Stimulated activated CD4-positive, alpha-beta T cell treated with anti-CD3 and anti-CD28 coated beads, Interleukin-1b, Interleukin-23, amount 100 ng/mL, for 24 hours (primary cell): Measurements from ENCODE around the gene TACSTD2.
"Not testable (repeated sequence)": the region's sequence is repeated elsewhere in the genome, so short reads cannot be mapped to it uniquely, and the experiment has no call there.

Source experiments
- DNase-seq, 4 experiments: peaks; one replicate each; pipeline ENCODE4 v3.0.0-alpha.2; 2020; ENCODE audit warnings: low read depth in 4 of 4, low spot score in 1 of 4

The TACSTD2 gene

GRCh38 chr1:58568271-58568860, 8.7 kb downstream of the TACSTD2 start:
- DNase-seq = no peak

DNA sequence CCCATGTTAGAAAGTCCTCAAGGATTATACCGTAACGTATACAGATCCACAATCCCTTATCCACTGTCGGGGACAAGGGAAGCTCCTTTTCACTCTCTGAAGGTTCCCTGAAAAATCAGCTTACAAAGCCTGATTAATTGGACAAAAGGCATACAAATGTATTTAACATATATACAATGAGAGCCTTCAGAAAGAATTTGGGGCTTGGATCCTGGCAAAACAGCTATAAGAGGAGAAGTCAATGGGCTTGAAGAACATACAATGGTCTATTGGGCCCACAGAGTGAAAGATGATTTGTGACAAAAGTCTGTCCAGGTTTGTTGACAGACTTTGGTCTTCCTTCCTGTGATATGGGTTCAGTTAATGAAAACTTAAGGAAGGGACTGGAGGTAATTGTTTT, 10.7 kb downstream of the TACSTD2 start:
- DNase-seq = no peak

- DNase-seq = not testable (repeated sequence)
Measured at GRCh38 chr1:58563715-58564114, 13.3 kb downstream of the TACSTD2 start.

GRCh38 chr1:58561633-58562032, 15.4 kb downstream of the TACSTD2 start:
- DNase-seq = no peak

DNA sequence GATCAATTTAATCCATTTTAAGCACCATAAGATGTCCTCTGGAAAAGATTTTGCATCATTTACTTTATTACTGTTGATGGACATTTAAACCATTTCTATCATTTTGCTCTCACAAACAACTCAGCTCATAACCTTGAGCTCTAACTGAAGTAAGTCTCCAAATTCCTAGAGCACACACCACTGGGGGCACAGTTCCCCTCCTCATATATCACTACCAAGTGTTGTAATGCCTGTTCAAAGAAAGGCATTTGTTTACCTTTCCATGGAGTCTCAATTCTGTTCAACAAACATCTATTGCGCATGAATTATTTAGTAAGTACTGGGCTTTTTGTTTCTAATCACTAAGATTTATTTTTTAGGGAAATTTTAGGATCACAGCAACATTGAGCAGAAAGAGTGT, 21.7 kb downstream of the TACSTD2 start:
- no peak for DNase-seq

- no peak for DNase-seq
Measured at GRCh38 chr1:58551186-58552140, 25.6 kb downstream of the TACSTD2 start.

GRCh38 chr1:58549291-58549690, 27.8 kb downstream of the TACSTD2 start:
- DNase-seq = not testable (repeated sequence)

- DNase-seq = no peak
Measured at GRCh38 chr1:58548371-58548770, 28.7 kb downstream of the TACSTD2 start.

- peak; percentile 93 to 96 (median 94) for DNase-seq
Measured at GRCh38 chr1:58546520-58547308, 30.3 kb downstream of the TACSTD2 start, which contains the start of gene OMA1. OMA1 (minus strand) TSS chr1:58546726; CDS start chr1:58539294, 7,432 bp downstream.

DNA sequence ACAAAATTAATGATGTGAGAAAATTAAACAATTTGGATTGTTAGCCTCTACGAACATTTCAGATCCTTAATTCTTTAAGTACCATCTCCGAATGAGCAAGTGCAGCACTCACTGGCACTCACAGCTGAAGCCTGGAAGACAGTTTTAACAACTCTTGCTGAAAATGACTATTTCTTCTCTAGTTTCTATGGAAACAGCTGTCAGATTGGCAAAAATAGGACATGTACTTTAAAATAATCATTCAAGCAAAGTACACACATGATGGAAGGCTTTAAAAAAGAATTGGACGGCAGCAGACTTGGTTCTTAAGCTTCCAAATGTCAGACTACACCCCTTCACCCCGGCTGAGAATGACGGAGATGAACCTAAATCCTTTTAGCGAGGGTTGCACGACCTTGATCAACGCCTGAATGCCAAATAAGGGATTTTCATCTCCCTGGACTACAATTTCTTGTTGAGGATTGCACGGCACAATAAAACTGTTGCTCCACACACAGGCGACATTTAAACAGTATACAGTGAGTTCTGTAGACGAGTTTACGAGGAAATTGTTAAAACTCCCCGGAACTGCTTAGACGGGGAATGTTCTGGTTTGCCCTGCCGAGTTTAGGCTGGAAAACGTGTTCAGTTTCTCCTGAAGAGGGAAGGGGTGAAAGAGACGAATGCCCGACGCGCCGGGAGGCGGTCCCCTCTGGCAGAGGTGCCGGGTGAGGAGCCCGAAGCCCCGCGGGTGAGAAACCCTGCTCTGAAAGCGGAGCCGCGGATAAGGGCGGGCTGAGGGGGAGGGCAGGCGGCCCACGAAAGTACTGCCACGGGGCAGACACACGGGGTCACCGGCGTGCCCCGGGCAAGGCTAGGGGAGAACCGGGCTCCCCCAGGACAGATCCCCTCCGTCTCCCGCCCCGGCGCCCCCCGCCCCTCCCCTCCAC, 31.2 kb downstream of the TACSTD2 start:
- peak; percentile 37 to 68 (median 54) for DNase-seq

GRCh38 chr1:58543260-58543659, 33.8 kb downstream of the TACSTD2 start:
- DNase-seq = no peak

DNA sequence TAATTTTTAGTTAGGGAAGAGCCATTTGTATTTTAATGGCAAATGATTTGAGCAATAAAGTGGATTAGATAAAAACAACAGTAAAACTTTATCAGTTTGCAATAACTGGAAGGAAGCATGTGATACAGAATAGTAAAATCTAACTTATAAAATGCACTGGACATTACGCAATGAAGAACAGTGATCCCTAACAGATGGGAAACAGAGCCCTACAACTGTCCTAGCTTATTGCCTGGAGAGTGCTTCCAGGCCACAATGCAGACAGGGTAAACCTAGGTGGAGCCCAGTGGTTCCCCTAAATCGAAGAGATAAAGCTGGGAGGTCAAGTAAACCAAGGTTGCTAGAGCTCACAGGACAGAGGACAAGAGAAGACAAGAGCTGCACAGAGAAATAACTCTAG, 37.5 kb downstream of the TACSTD2 start:
- no peak for DNase-seq

DNA sequence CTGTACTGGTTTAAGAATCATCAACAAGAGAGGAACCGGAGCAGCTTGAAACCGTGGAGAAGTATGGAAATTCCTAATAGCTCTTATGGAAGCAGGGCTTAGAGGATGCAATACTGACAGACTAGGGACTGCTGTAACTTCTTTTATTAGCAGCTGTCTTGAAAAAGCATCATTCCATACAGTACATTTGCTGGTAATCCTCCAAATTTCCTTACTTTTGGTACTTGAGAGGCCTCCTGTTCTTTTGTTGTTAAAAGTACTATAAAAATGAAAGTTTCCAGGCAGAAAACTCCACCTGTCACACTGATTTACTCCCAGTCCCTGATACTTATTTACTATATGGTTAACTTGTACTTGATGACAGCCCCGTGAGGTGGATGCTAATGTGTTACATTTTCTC, 38.2 kb downstream of the TACSTD2 start:
- DNase-seq = no peak

- not testable (repeated sequence) for DNase-seq
Measured at GRCh38 chr1:58531842-58532241, 45.2 kb downstream of the TACSTD2 start.

DNA sequence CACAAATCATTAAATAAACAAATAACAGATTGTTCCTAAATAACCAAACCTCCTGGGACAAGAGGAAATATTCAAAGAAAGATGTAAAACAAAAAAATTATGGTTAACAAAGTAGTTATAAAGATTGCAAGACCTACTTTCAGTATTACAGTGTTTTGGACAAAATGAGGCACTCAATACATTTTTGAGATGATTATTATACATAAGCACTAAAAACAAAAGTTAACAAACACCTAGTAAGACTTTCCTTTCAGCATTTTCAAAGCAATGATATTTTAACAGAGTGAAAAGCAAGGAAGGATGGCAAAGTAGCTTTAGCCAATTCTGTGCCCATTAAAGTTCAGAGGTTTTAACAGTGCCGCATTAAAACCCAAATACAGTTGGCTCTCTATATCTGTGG, 47.8 kb downstream of the TACSTD2 start:
- DNase-seq = no peak

DNA sequence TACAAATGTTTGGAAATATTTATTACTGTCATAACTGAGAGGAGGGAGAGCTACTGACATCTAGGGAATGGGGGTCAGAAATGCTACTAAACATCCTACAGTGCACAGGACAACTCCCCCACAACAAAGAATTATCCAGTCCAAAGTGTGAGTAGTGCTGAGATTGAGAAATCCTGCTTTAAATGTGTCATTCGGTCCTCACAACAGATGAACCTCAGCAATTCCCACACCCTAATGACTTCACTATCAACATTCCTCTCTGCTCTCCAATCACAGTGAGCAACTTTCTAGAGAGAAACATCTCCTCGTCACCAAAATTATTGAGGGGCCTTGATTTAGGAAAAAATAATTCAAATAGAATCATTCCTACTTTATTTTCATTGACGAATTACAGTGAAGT, 48.5 kb downstream of the TACSTD2 start:
- no peak for DNase-seq
